SU-DHL-6 (cell line): ENCODE results near the gene RNF130.

Experiments used
- H2AFZ ChIP-seq: fragments of 200-600 bp; sonication (generic); 2 replicates; pipeline ENCODE4 v1.6.1; 2014; ENCODE audit warnings: low read depth, mild to moderate bottlenecking, moderate library complexity, mixed read lengths, antibody characterized with exemption, low read length; ENCODE audit not compliant: severe bottlenecking
- H3F3A ChIP-seq: fragments of 200-600 bp; shearing (Covaris generic); 2 replicates; pipeline ENCODE4 v1.6.0; 2016; ENCODE audit warnings: antibody characterized with exemption, mild to moderate bottlenecking; ENCODE audit not compliant: insufficient read depth
- H3K27ac ChIP-seq: fragments of 200-600 bp; sonication (generic); 2 replicates; pipeline ENCODE4 v1.5.1; 2016; ENCODE audit warnings: low read depth, mild to moderate bottlenecking, low read length, moderate library complexity, mixed read lengths
- H3K27me3 ChIP-seq: fragments of 200-600 bp; sonication (generic), shearing (Covaris generic); 2 replicates; pipeline ENCODE4 v1.6.0; 2014; ENCODE audit warnings: mild to moderate bottlenecking, low read length
- H3K36me3 ChIP-seq: fragments of 200-600 bp; sonication (generic); 2 replicates; pipeline ENCODE4 v1.6.1; 2014; ENCODE audit warnings: mild to moderate bottlenecking, low read length, mixed read lengths
- H3K4me2 ChIP-seq: fragments of 300-600, 200-600 bp; shearing (Covaris generic), sonication (generic); 2 replicates; pipeline ENCODE4 v1.6.0; 2014; ENCODE audit warnings: low read length, low read depth, mild to moderate bottlenecking; ENCODE audit not compliant: poor library complexity, severe bottlenecking
- H3K4me3 ChIP-seq: fragments of 200-600 bp; sonication (generic); 2 replicates; pipeline ENCODE4 v1.5.1; 2014; ENCODE audit warnings: antibody characterized with exemption, low read length, mild to moderate bottlenecking, mixed read lengths; ENCODE audit not compliant: insufficient read depth, poor library complexity, severe bottlenecking
- H3K79me2 ChIP-seq: fragments of 200-600 bp; sonication (generic); 2 replicates; pipeline ENCODE4 v1.6.1; 2014; ENCODE audit warnings: mild to moderate bottlenecking, low read length, moderate library complexity; ENCODE audit not compliant: insufficient read depth
- H3K9ac ChIP-seq: fragments of 200-600 bp; sonication (generic); 2 replicates; pipeline ENCODE4 v1.7.0; 2014; ENCODE audit warnings: mild to moderate bottlenecking, low read length
- H3K9me2 ChIP-seq: fragments of 200-600 bp; sonication (generic); replicated peaks from 2 replicates; pipeline ENCODE4 v1.6.1; 2014; ENCODE audit warnings: low read length; ENCODE audit not compliant: insufficient read depth
- H3K9me3 ChIP-seq: fragments of 200-600 bp; sonication (generic); 2 replicates; pipeline ENCODE4 v1.6.1; 2014; ENCODE audit warnings: low read length, mixed read lengths; ENCODE audit not compliant: insufficient read depth
- H4K20me1 ChIP-seq: fragments of 200-600 bp; sonication (generic); 2 replicates; pipeline ENCODE4 v1.6.1; 2014; ENCODE audit warnings: low read depth, mild to moderate bottlenecking, antibody characterized with exemption, low read length, moderate library complexity, mixed read lengths
- EZH2phosphoT487 ChIP-seq: fragments of 200-600 bp; sonication (generic), shearing (Covaris generic); conservative IDR thresholded peaks from 2 replicates; pipeline ENCODE4 v1.6.1; 2018; ENCODE audit warnings: mild to moderate bottlenecking, antibody characterized with exemption, low read length, moderate library complexity, mixed read lengths
- TF ChIP-seq, protein P1 (sequence below): fragments of 200-600 bp; sonication (generic); IDR thresholded peaks from one replicate; pipeline ENCODE4 v1.5.1; 2017; ENCODE audit warnings: antibody characterized with exemption, mild to moderate bottlenecking, low read length, moderate library complexity; ENCODE audit not compliant: insufficient read depth, poor library complexity, severe bottlenecking

The RNF130 gene

DNA sequence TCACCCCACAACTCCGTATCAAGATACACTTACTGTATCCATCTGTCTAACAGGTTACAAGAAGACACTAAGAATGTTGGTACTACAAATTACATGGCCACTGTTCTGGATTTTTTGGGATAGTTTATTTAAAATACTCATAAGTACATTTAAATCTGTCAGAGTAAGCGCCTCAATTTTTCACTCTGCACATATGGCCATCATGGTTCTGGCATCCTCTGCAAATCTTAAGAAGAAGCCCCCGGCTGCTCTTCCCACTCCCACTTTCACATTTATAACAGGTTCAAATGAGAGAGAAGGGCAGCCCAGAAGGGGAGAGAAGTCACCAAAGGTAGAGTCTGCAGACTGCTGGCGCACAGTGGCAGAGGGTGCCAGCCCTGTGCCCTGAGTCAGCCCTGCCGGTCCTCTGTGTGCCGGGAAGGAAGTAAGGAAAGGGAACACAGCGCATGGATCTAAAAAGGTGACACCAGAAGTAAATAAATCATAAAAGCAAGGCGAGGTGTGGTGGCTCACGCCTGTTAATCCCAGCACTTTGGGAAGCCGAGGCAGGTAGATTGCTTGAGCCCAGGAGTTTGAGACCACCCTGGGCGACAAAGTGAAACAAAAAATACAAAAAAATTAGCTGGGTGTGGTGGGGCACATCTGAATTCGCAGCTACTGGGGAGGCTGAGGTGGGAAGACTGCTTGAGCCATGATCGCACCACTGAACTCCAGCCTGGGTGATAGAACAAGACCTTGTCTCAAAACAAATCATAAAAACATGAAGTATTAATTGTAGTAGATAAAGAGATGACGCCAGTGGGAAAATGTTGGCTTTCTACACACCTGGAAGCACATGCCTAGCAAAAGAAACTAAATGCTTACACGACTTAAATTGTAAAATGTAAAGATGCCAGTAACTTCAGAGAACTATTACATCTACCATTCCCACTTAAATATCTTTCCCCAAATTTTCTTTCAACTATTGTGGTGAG lies 30.0 kb downstream of the RNF130 start:
- Histone ChIP-seq H2AFZ (no peak overlapping the region), H3K9ac (no peak overlapping the region), H3K79me2 (no peaks in the 10 kb centered on the region), H3K4me3 (no peak overlapping the region), H3K4me2 (no peak overlapping the region), H4K20me1 (no peaks in the 10 kb centered on the region), H3K27ac (no peak overlapping the region), H3K36me3 (no peaks in the 10 kb centered on the region), H3K27me3 (0 out of 2 replicates have a peak, but pooled peaks cover 6% of the 10 kb centered on the region), H3K9me3 (no peaks in the 10 kb centered on the region), H3K9me2 (no peaks in the 10 kb centered on the region), H3F3A (no peaks in the 10 kb centered on the region)
- TF ChIP-seq, protein P1, sequence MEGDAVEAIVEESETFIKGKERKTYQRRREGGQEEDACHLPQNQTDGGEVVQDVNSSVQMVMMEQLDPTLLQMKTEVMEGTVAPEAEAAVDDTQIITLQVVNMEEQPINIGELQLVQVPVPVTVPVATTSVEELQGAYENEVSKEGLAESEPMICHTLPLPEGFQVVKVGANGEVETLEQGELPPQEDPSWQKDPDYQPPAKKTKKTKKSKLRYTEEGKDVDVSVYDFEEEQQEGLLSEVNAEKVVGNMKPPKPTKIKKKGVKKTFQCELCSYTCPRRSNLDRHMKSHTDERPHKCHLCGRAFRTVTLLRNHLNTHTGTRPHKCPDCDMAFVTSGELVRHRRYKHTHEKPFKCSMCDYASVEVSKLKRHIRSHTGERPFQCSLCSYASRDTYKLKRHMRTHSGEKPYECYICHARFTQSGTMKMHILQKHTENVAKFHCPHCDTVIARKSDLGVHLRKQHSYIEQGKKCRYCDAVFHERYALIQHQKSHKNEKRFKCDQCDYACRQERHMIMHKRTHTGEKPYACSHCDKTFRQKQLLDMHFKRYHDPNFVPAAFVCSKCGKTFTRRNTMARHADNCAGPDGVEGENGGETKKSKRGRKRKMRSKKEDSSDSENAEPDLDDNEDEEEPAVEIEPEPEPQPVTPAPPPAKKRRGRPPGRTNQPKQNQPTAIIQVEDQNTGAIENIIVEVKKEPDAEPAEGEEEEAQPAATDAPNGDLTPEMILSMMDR, result no peak
- TF ChIP-seq EZH2phosphoT487, result no peak

DNA sequence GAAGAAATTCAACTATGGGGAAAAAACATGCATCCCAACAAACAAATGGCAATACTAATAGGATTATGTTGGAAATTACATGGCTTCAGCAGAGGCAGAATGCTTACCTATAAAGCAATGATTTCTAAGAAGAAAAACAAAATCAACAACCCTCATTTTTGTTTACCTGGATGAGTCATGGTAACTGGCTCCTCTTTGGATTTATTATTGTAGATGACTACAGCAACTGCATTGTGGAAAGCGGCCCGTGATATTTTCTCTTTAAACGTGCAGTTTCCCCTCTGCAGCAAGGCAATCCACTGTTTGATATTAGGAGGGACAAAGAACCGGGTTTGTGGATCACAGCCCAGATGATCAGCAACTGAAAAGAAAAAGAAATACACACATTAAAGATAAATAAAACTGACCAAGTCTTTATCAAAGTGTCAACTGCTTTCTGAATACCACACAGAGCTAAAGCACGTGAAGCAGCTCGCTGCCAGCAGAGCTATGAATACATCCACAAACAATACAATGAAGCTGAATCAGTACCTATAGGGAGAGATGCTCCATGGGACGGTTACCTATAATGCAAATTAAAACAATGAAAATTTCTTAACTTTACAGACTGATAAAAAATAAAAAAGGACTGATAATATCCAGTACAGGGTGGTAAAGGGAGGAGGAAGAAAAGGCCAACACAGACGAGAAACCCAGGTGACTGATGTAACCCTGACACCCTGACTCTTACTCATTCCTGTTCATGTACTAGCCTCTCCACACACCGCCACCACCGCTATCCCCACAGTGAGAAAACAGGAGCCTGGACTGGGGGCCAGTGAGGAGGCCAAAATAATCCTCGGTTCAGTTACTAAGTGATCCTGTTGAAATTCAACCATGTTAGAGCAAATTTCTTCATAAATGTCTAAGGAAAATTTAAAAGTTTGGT lies 31.0 kb downstream of the RNF130 start:
- no peaks in the 10 kb centered on the region for H3F3A ChIP-seq
- no peak overlapping the region for H3K9ac ChIP-seq
- H2AFZ ChIP-seq, result no peak overlapping the region
- no peak overlapping the region for H3K4me3 ChIP-seq
- 0 out of 2 replicates have a peak, but pooled peaks cover 6% of the 10 kb centered on the region for H3K27me3 ChIP-seq
- H3K9me2 ChIP-seq, result no peaks in the 10 kb centered on the region
- TF ChIP-seq, protein P1, result no peak
- no peak for TF ChIP-seq EZH2phosphoT487
- no peaks in the 10 kb centered on the region for H4K20me1 ChIP-seq
- H3K36me3 ChIP-seq, result no peaks in the 10 kb centered on the region
- H3K27ac ChIP-seq, result no peak overlapping the region
- H3K9me3 ChIP-seq, result no peaks in the 10 kb centered on the region
- no peak overlapping the region for H3K4me2 ChIP-seq
- H3K79me2 ChIP-seq, result no peaks in the 10 kb centered on the region

DNA sequence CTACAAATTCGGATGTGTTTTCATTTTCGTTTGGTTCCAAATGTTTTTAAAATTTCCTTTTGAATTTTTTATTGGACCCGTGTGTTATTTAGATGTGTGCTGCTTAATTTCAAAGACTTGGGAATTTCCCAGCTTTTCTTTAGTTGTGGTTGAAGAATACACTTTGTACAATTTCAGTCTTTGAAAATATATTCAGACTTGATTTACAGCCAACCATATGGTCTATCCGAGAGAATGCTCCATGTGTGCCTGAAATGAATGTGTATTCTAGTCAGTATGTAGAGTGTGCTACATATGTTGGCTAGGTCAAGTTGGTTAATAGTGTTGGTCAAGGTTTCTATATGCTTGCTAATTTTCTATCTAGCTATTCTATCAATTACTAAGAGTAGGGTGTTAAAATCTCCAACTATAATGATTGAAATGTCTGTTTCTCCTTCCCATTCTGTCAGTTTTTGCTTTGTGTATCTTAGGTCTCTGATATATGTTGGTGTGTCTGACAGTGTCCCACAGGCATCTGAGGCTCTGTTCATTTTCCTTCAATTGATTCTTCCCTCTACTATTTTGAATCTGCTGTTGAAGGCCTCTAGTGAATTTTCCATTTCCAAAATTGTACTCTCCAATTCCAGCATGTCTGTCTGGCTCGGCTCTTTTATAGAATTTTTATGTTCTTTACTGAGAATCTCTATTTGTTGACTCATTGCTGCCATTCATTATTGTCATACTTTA lies 36.2 kb downstream of the RNF130 start:
- Histone ChIP-seq H3K36me3 (no peaks in the 10 kb centered on the region), H3F3A (no peaks in the 10 kb centered on the region)

More for the DNA sequence above, 36.2 kb downstream of the RNF130 start:
- no peak overlapping the region for H2AFZ ChIP-seq
- TF ChIP-seq EZH2phosphoT487, result no peak
- TF ChIP-seq, protein P1, result no peak
- no peak overlapping the region for H3K9ac ChIP-seq
- H3K27me3 ChIP-seq, result no peaks in the 10 kb centered on the region
- H3K9me3 ChIP-seq, result no peaks in the 10 kb centered on the region
- H3K79me2 ChIP-seq, result no peaks in the 10 kb centered on the region
- H3K4me2 ChIP-seq, result no peak overlapping the region
- no peaks in the 10 kb centered on the region for H3K9me2 ChIP-seq
- H3K4me3 ChIP-seq, result no peak overlapping the region
- H4K20me1 ChIP-seq, result no peaks in the 10 kb centered on the region
- H3K27ac ChIP-seq, result no peak overlapping the region
